ENCODE data around the gene CYB5R3. TPM values are rescaled to one million over a fixed set of nuclear protein-coding genes. Genes with fewer than 3 reads are reported as not detected.
"Not testable (repeated sequence)": the region's sequence is repeated elsewhere in the genome, so short reads cannot be mapped to it uniquely, and the experiment has no call there.

Gene CYB5R3
- polyA plus RNA-seq, 1 of the 3 experiments (the other 2 are of a cell fraction): 106 TPM

GRCh38 chr22:42577623-42578240 is 71.5 kb downstream of the CYB5R3 start:
- Histone ChIP-seq H3K9ac (no peak overlapping the region), H3K9me2 (no peaks in the 10 kb centered on the region), H3K27me3 (ENCODE audit: insufficient read depth) (no peaks in the 10 kb centered on the region), H3K27ac (ENCODE audit: low read depth in 2 of 2, low read length in 1 of 2) (no peak overlapping the region), H3K9me3 (no peaks in the 10 kb centered on the region), H3F3A (replicated peaks; ENCODE audit: insufficient read depth) (no peaks in the 10 kb centered on the region), H3K4me3 (ENCODE audit: low read depth in 2 of 2, low read length in 1 of 2) (no peak overlapping the region), H3K36me3 (replicated peaks in 1 of 2; ENCODE audit: control insufficient read depth in 1 of 2, insufficient read depth in 2 of 2, low read length in 1 of 2) (peaks cover 0 to 8% of the 10 kb centered on the region in 2 experiments), H4K20me1 (ENCODE audit: insufficient read depth) (no peaks in the 10 kb centered on the region), H3K4me1 (ENCODE audit: control insufficient read depth in 1 of 2, insufficient read depth in 2 of 2, low read depth in 1 of 2, low read length in 1 of 2) (no peaks in the 10 kb centered on the region; a peak in 1 of 4 replicates), H3K79me2 (ENCODE audit: insufficient read depth) (no peaks in the 10 kb centered on the region), H3K4me2 (no peak overlapping the region), H2AFZ (ENCODE audit: low read depth) (no peak overlapping the region)
- CTCF ChIA-PET: no interaction called here
- POLR2A ChIA-PET: no interaction called here
- no peak for DNase-seq
- 88% methylated on average over 5 of the region's 15 CpGs for WGBS (ENCODE audit: low lambda C conversion rate)
- TF ChIP-seq CTCF (IDR thresholded peaks at IDR 0.05) (no peak), NFIC (IDR thresholded peaks at IDR 0.05; ENCODE audit: borderline replicate concordance) (no peak), RXRA (IDR thresholded peaks at IDR 0.05; ENCODE audit: borderline replicate concordance, low read depth) (no peak), RCOR1 (IDR thresholded peaks at IDR 0.05; ENCODE audit: low read length) (no peak), NRF1 (IDR thresholded peaks at IDR 0.05; ENCODE audit: low read depth, low read length) (no peak), TAF1 (IDR thresholded peaks at IDR 0.05; ENCODE audit: borderline replicate concordance, low read depth, low read length) (no peak), TEAD4 (IDR thresholded peaks at IDR 0.05; ENCODE audit: borderline replicate concordance, insufficient read depth) (no peak), FOXJ3 (CRISPR knock-in tag; IDR thresholded peaks at IDR 0.05) (no peak), PBX3 (IDR thresholded peaks at IDR 0.05) (no peak), YY1 (IDR thresholded peaks at IDR 0.05; ENCODE audit: low read depth) (no peak)

- CTCF ChIA-PET; H3K79me2 ChIP-seq (ENCODE audit: insufficient read depth); H3K4me3 ChIP-seq (ENCODE audit: low read depth in 2 of 2, low read length in 1 of 2); H3K27ac ChIP-seq (ENCODE audit: low read depth in 2 of 2, low read length in 1 of 2); H3K9ac ChIP-seq; H3K9me3 ChIP-seq; DNase-seq; H4K20me1 ChIP-seq (ENCODE audit: insufficient read depth); POLR2A ChIA-PET; H3K4me1 ChIP-seq (ENCODE audit: control insufficient read depth in 1 of 2, insufficient read depth in 2 of 2, low read depth in 1 of 2, low read length in 1 of 2); H2AFZ ChIP-seq (ENCODE audit: low read depth); H3K36me3 ChIP-seq (replicated peaks in 1 of 2; ENCODE audit: control insufficient read depth in 1 of 2, insufficient read depth in 2 of 2, low read length in 1 of 2); H3K27me3 ChIP-seq (ENCODE audit: insufficient read depth); H3K4me2 ChIP-seq; H3K9me2 ChIP-seq; H3F3A ChIP-seq (replicated peaks; ENCODE audit: insufficient read depth): not testable (repeated sequence)
- 90% methylated on average over 4 of the region's 9 CpGs for whole genome bisulfite sequencing (ENCODE audit: low lambda C conversion rate)
Observed at GRCh38 chr22:42577141-42577540, 72.1 kb downstream of the CYB5R3 start.

- POLR2A ChIA-PET; H3K27me3 ChIP-seq (ENCODE audit: insufficient read depth); H3K4me2 ChIP-seq; H3K9me2 ChIP-seq; H3K9me3 ChIP-seq; DNase-seq; H3K9ac ChIP-seq; H3K27ac ChIP-seq (ENCODE audit: low read depth in 2 of 2, low read length in 1 of 2); H3K4me3 ChIP-seq (ENCODE audit: low read depth in 2 of 2, low read length in 1 of 2); H3K36me3 ChIP-seq (replicated peaks in 1 of 2; ENCODE audit: control insufficient read depth in 1 of 2, insufficient read depth in 2 of 2, low read length in 1 of 2); CTCF ChIA-PET; H3K79me2 ChIP-seq (ENCODE audit: insufficient read depth); H4K20me1 ChIP-seq (ENCODE audit: insufficient read depth); H2AFZ ChIP-seq (ENCODE audit: low read depth); H3F3A ChIP-seq (replicated peaks; ENCODE audit: insufficient read depth); H3K4me1 ChIP-seq (ENCODE audit: control insufficient read depth in 1 of 2, insufficient read depth in 2 of 2, low read depth in 1 of 2, low read length in 1 of 2): not testable (repeated sequence)
- WGBS (ENCODE audit: low lambda C conversion rate): 100% methylated on average over 7 of the region's 30 CpGs
Observed at GRCh38 chr22:42575996-42576574, 73.1 kb downstream of the CYB5R3 start.

- H3K79me2 ChIP-seq (ENCODE audit: insufficient read depth); H3K9me3 ChIP-seq; H3F3A ChIP-seq (replicated peaks; ENCODE audit: insufficient read depth); H3K27ac ChIP-seq (ENCODE audit: low read depth in 2 of 2, low read length in 1 of 2); H2AFZ ChIP-seq (ENCODE audit: low read depth); H3K27me3 ChIP-seq (ENCODE audit: insufficient read depth); H3K9me2 ChIP-seq; H3K36me3 ChIP-seq (replicated peaks in 1 of 2; ENCODE audit: control insufficient read depth in 1 of 2, insufficient read depth in 2 of 2, low read length in 1 of 2); H3K4me1 ChIP-seq (ENCODE audit: control insufficient read depth in 1 of 2, insufficient read depth in 2 of 2, low read depth in 1 of 2, low read length in 1 of 2); H3K4me2 ChIP-seq; H3K4me3 ChIP-seq (ENCODE audit: low read depth in 2 of 2, low read length in 1 of 2); H4K20me1 ChIP-seq (ENCODE audit: insufficient read depth); DNase-seq; H3K9ac ChIP-seq; CTCF ChIA-PET; POLR2A ChIA-PET: not testable (repeated sequence)
- WGBS (ENCODE audit: low lambda C conversion rate): 93% methylated on average over 8 of the region's 21 CpGs
Observed at GRCh38 chr22:42574468-42574867, 74.7 kb downstream of the CYB5R3 start.

Data from SK-N-SH (cell line).